ENCODE measurements around the gene ARRB2.

DNA sequence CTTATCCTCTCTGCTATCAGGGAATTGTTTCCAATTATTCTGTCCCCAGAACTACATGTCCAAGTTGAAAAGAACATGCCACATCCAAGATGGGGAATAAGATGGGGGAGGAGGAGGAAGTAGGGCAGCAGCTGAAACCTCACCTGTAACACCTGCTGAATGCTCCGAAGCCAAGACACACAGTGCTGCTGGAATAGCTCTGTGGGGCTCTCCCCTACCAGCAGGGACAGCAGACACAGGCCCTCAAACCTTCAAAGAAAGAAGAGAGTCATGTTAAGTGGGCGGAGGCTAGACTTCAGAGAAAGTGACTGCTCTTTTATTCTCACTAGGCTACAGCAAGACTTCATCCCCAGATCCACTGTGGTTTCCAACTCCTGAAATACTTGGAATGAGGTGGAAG is 19.7 kb upstream of the ARRB2 start:
- TF ChIP-seq CTCF (IDR thresholded peaks at IDR 0.05; ENCODE audit: insufficient read depth, low read depth, low read length) (no peak), EZH2 (IDR thresholded peaks at IDR 0.05; ENCODE audit: insufficient read depth, low read length) (no peak)
